GM19099 (cell line): ENCODE measurements around the gene SRBD1.

Experiments
- POLR2A ChIP-seq: IDR thresholded peaks from 3 replicates; pipeline ENCODE4 v1.6.1; 2011; ENCODE audit warnings: low read depth; ENCODE audit not compliant: insufficient read length; ENCODE audit errors: extremely low read depth

SRBD1 gene

DNA sequence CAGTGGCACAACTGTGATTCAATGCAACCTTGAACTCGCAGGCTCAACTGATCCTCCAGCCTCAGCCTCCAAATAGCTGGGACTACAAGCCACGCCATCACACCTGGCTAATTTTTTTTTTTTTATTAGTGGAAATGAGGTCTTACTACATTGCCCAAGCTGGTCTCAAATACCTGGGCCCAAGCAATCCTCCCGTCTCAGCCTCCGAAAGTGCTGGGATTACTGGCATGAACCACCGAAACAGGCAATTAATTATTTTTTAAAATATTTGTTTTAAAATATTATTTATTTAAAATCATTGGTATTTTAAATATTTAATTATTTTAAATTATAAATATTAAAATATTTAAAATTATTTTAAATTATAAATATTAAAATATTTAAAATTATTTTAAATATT, 24.5 kb downstream of the SRBD1 start:
- no peak for TF ChIP-seq POLR2A

DNA sequence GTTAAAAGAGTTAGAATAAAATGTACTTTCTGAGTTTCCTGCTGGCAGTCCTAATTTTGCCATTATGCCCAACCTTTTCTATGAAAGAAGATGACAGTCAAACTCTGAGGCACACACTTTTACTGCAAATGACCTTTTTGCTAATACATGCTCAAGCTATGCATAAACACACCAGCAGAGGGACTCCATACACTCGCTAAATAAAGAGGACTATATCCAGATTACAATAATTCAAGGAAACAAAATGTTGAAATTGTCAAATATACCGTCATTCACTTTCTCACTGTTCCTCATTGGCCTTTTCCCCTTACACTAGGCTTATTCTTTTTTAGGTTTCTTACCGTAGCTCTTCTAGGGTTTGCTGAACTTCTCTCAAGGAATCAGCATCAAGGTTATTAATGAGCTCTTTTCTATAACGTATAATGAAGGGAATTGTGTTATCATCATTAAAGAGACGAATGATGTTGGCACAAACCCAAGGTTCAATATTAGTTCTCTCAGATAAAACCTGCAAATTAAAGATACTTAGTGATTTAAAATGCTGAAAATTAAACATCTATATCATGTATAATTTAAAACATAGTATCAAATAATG, 25.7 kb downstream of the SRBD1 start:
- no peak for TF ChIP-seq POLR2A

DNA sequence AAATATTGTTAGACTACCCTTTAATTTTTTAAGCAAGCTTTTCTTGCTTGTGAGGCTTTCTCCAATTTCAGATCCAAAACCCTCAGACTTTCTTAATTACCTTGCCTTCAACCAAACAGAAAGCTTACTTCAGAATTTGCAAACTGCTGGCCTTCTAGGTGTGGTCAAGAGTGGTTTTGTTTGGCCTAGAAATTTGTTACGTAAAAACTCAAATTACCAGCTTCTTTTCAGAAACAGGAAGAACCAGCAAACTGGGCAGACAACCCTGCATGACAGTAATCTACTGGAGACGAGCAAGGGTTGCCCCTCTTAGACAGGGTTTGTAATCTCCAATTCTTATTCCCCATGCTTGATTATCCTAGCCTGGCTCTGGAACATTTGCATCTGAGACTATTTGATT, 27.1 kb downstream of the SRBD1 start:
- no peak for TF ChIP-seq POLR2A

GRCh38 chr2:45582522-45582921, 28.5 kb downstream of the SRBD1 start:
- no peak for TF ChIP-seq POLR2A

GRCh38 chr2:45578056-45578843, 32.8 kb downstream of the SRBD1 start:
- no peak for TF ChIP-seq POLR2A

- no peak for TF ChIP-seq POLR2A
Measured at GRCh38 chr2:45577441-45577840, 33.6 kb downstream of the SRBD1 start.

DNA sequence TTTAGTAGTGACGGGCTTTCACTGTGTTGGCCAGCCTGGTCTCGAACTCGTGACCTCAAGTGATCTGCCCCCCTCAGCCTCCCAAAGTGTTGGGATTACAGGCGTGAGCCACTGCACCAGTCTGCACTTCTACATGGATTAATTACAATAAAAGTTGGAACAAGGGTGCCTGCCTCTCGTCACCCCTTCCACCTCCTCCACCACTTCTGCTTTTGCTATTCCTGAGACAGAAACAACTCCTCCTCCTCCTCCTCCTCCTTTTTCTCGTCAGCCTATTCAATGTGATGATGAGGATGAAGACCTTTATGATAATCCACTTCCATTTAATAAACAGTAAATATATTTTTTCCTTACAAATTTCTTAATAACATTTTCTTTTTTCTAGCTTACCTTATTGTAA, 35.2 kb downstream of the SRBD1 start:
- no peak for TF ChIP-seq POLR2A

DNA sequence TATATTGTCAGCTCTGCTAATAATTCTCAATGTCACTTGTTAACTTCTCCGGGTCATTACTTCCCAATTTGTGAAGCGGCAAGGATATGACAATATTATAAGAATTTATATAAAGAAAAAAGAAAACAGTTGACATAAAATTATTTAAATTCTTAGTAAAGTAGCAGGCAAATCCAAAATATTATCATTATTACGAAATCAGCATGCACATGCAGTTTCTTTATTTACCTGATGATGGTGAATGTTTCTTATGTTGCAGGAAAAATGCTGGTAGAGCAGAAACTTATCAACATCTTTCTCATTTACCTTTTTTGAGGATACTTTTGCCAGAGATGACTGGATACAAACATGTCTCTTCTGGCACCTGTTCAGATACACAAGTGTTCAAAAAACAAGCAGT, 38.1 kb downstream of the SRBD1 start:
- TF ChIP-seq POLR2A: no peak

GRCh38 chr2:45571940-45572339, 39.1 kb downstream of the SRBD1 start:
- TF ChIP-seq POLR2A: no peak

- TF ChIP-seq POLR2A: no peak
Measured at GRCh38 chr2:45570671-45571334, 40.3 kb downstream of the SRBD1 start.

DNA sequence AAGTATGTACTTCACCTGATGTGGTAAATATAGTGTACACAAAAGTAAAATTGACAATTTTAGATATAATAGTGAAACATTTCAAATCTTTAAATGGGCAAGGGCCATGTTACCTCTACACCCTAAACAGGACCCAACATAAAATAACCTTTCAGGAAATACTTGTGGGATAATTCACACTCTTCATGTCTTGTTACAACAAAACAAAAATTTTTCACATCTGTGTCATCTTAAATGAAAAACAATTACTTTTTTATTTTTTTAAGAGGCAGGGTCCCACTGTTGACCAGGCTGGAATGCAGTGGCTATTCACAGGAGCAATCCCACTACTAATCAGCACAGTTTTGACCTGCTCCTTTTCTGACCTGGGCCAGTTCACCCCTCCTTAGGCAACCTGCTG, 42.1 kb downstream of the SRBD1 start:
- TF ChIP-seq POLR2A: no peak

DNA sequence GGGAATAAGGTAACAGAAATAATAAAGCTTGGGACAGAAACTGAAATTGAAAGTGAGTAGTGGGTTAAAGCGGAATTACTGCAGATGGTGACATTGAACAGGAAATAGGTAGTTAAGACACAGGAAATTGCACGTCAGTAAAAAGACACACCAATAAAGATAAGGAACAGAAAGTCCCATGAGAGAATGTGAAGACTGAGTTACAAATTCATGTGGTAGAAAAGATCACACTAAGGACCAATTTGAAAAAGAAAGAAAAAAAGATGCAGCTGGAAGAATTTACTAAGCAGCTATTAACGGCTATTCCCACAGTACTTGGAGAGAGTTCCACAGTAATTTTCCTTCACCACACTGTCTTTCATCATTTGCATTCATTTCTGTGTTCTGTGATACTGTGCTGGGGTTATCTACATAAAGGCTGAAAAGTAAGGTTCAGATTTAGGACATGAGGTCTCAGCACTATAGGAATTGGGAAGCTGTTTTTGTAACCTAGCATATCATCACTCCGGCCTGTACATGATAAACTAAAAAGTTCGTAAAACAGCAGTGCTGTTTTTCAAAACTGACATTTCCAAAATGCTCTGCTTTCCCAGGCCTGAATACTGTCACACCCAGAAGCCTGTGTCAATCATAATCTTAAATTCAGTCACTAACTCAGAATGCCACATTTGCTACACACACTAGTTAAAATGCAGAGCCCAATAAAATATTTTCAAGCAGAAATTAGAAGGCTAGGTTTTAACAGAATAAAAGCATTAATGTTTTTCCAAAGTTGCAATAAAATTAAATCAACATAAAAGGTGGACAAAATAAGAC, 42.9 kb downstream of the SRBD1 start:
- TF ChIP-seq POLR2A: no peak

GRCh38 chr2:45567288-45567963, 43.6 kb downstream of the SRBD1 start:
- no peak for TF ChIP-seq POLR2A

GRCh38 chr2:45559436-45559835, 51.6 kb downstream of the SRBD1 start:
- TF ChIP-seq POLR2A: no peak

DNA sequence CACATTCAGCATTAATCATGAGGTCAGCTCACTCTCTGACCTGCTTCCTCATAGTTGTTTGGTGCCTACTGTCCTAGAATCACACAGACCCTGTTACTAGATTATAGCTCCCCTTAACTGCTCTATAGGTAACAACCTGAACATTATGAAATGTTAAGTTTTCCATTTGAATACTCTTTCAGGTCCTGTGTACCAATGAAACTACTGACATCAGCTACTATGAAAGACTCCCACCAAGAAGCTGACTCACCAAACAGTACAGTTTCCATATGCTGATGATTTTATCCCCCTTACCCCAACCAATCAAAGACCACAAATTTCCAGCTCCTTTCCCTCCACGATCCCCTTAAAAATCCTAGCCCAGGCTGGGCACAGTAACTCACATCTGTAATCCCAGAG, 56.3 kb downstream of the SRBD1 start:
- no peak for TF ChIP-seq POLR2A
